ENCODE results near the gene MSL3. TPM values are rescaled to one million over a fixed set of nuclear protein-coding genes. Genes with fewer than 3 reads are reported as not detected.

Gene MSL3
- 33.0 and 39.0 TPM in 2 replicates for total RNA-seq (2014; rRNA removed; shearing (Covaris generic))

GRCh38 chrX:11757719-11758399 lies at the start of gene MSL3:
Gene MSL3 (plus strand): TSS chrX:11758237. CDS start chrX:11758264, 27 bp downstream.
- DNase-seq (ENCODE audit: low read depth) = peak; percentile 66

- no peak for DNase-seq (ENCODE audit: low read depth)
Measured at GRCh38 chrX:11722304-11722703, 35.7 kb upstream of the MSL3 start.

GRCh38 chrX:11724122-11725017 lies 33.7 kb upstream of the MSL3 start:
- DNase-seq (ENCODE audit: low read depth) = peak; percentile 37

- no peak for DNase-seq (ENCODE audit: low read depth)
Measured at GRCh38 chrX:11725631-11726442, 32.2 kb upstream of the MSL3 start.

- DNase-seq (ENCODE audit: low read depth) = no peak
Measured at GRCh38 chrX:11728556-11728955, 29.5 kb upstream of the MSL3 start.

GRCh38 chrX:11733614-11734013 lies 24.4 kb upstream of the MSL3 start:
- DNase-seq (ENCODE audit: low read depth) = no peak

GRCh38 chrX:11739776-11740175 lies 18.3 kb upstream of the MSL3 start:
- DNase-seq (ENCODE audit: low read depth) = no peak

- DNase-seq (ENCODE audit: low read depth) = no peak
Measured at GRCh38 chrX:11740794-11741193, 17.2 kb upstream of the MSL3 start.

- no peak for DNase-seq (ENCODE audit: low read depth)
Measured at GRCh38 chrX:11741574-11741973, 16.5 kb upstream of the MSL3 start.

- no peak for DNase-seq (ENCODE audit: low read depth)
Measured at GRCh38 chrX:11745881-11746280, 12.2 kb upstream of the MSL3 start.

GRCh38 chrX:11750046-11750445 lies 8.0 kb upstream of the MSL3 start:
- no peak for DNase-seq (ENCODE audit: low read depth)

- DNase-seq (ENCODE audit: low read depth) = no peak
Measured at GRCh38 chrX:11750694-11751093, 7.3 kb upstream of the MSL3 start.

- DNase-seq (ENCODE audit: low read depth) = no peak
Measured at GRCh38 chrX:11751261-11751660, 6.8 kb upstream of the MSL3 start.

- DNase-seq (ENCODE audit: low read depth) = no peak
Measured at GRCh38 chrX:11753668-11754067, 4.4 kb upstream of the MSL3 start.

GRCh38 chrX:11754958-11755645 lies 2.9 kb upstream of the MSL3 start:
- no peak for DNase-seq (ENCODE audit: low read depth)

GRCh38 chrX:11755724-11756123 lies 2.3 kb upstream of the MSL3 start:
- DNase-seq (ENCODE audit: low read depth) = no peak

GRCh38 chrX:11756354-11757318 lies 1.4 kb upstream of the MSL3 start:
- DNase-seq (ENCODE audit: low read depth) = peak; percentile 63

GRCh38 chrX:11757397-11757718 lies 679 bp upstream of the MSL3 start:
- DNase-seq (ENCODE audit: low read depth) = no peak

GRCh38 chrX:11758400-11759171 lies 549 bp downstream of the MSL3 start:
- DNase-seq (ENCODE audit: low read depth) = peak; percentile 82

- DNase-seq (ENCODE audit: low read depth) = no peak
Measured at GRCh38 chrX:11759172-11759460, 1.1 kb downstream of the MSL3 start.

Measured in M059J (cell line).